HG02610 (cell line): ENCODE data around the gene TMEM109.
A peak's percentile ranks its signal among the peaks of the same experiment; 100 is the strongest.

ENCODE experiments used
- ATAC-seq: cut with Tn5 transposase; IDR thresholded peaks from one replicate; pipeline ENCODE4 v1.9.1; 2021; ENCODE audit warnings: mild to moderate bottlenecking, moderate library complexity; ENCODE audit not compliant: unreplicated experiment

The TMEM109 gene

GRCh38 chr11:60924906-60925853 is 11.2 kb downstream of the TMEM109 start:
- no peak for ATAC-seq

- ATAC-seq, result no peak
Measured at GRCh38 chr11:60925868-60926267, 11.9 kb downstream of the TMEM109 start.

- ATAC-seq, result no peak
Measured at GRCh38 chr11:60926500-60926899, 12.5 kb downstream of the TMEM109 start.

GRCh38 chr11:60927061-60927592 is 13.2 kb downstream of the TMEM109 start:
- ATAC-seq, result no peak

- no peak for ATAC-seq
Measured at GRCh38 chr11:60927600-60927999, 13.6 kb downstream of the TMEM109 start.

GRCh38 chr11:60928563-60929001 is 14.6 kb downstream of the TMEM109 start:
- ATAC-seq, result no peak

- no peak for ATAC-seq
Measured at GRCh38 chr11:60929764-60930163, 15.8 kb downstream of the TMEM109 start.

GRCh38 chr11:60930394-60930793 is 16.4 kb downstream of the TMEM109 start:
- ATAC-seq, result no peak

- no peak for ATAC-seq
Measured at GRCh38 chr11:60931917-60932316, 18.0 kb downstream of the TMEM109 start.

GRCh38 chr11:60932605-60933356 is 18.8 kb downstream of the TMEM109 start:
- peak; percentile 30 for ATAC-seq

- ATAC-seq, result no peak
Measured at GRCh38 chr11:60933416-60934123, 19.6 kb downstream of the TMEM109 start.

- ATAC-seq, result no peak
Measured at GRCh38 chr11:60934124-60934789, 20.3 kb downstream of the TMEM109 start.

- ATAC-seq, result no peak
Measured at GRCh38 chr11:60934790-60935605, 21.0 kb downstream of the TMEM109 start.

- no peak for ATAC-seq
Measured at GRCh38 chr11:60935676-60936442, 21.9 kb downstream of the TMEM109 start.

GRCh38 chr11:60936467-60937143 is 22.6 kb downstream of the TMEM109 start:
- no peak for ATAC-seq

- no peak for ATAC-seq
Measured at GRCh38 chr11:60937144-60937527, 23.2 kb downstream of the TMEM109 start.

GRCh38 chr11:60937811-60938210 is 23.9 kb downstream of the TMEM109 start:
- ATAC-seq, result no peak

GRCh38 chr11:60938500-60938899 is 24.5 kb downstream of the TMEM109 start:
- no peak for ATAC-seq
